SU-DHL-6 (cell line): ENCODE data around the gene TICAM1.

Experiments
- CTCF ChIP-seq: fragments of 200-600 bp; sonication (generic); IDR thresholded peaks from one replicate; pipeline ENCODE4 v1.5.1; 2017; ENCODE audit warnings: antibody characterized with exemption, mild to moderate bottlenecking, low read length, moderate library complexity; ENCODE audit not compliant: insufficient read depth, poor library complexity, severe bottlenecking
- EZH2phosphoT487 ChIP-seq: fragments of 200-600 bp; sonication (generic), shearing (Covaris generic); conservative IDR thresholded peaks from 2 replicates; pipeline ENCODE4 v1.6.1; 2018; ENCODE audit warnings: mild to moderate bottlenecking, antibody characterized with exemption, low read length, moderate library complexity, mixed read lengths

- TF ChIP-seq CTCF (no peak), EZH2phosphoT487 (no peak)
These were observed 30.9 kb downstream of the TICAM1 start for GRCh38 chr19:4800591-4801081.
